A549 (cell line): ENCODE data around the gene LMF1.

Source experiments
- PHF8 ChIP-seq: fragments of 200-600 bp; sonication (generic); IDR thresholded peaks from 2 replicates; pipeline ENCODE4 v1.6.1; 2016; ENCODE audit warnings: low read depth, mild to moderate bottlenecking, antibody characterized with exemption, moderate library complexity, borderline replicate concordance
- TF ChIP-seq, protein P1 (sequence below): fragments of >200 bp; sonication (Bioruptor Twin); formaldehyde crosslinking; IDR thresholded peaks from 3 replicates; pipeline ENCODE4 v1.5.1; 2016

GRCh38 chr16:1000608-1001007 lies 29.8 kb upstream of the LMF1 start:
- TF ChIP-seq PHF8, result no peak
- TF ChIP-seq, protein P1, sequence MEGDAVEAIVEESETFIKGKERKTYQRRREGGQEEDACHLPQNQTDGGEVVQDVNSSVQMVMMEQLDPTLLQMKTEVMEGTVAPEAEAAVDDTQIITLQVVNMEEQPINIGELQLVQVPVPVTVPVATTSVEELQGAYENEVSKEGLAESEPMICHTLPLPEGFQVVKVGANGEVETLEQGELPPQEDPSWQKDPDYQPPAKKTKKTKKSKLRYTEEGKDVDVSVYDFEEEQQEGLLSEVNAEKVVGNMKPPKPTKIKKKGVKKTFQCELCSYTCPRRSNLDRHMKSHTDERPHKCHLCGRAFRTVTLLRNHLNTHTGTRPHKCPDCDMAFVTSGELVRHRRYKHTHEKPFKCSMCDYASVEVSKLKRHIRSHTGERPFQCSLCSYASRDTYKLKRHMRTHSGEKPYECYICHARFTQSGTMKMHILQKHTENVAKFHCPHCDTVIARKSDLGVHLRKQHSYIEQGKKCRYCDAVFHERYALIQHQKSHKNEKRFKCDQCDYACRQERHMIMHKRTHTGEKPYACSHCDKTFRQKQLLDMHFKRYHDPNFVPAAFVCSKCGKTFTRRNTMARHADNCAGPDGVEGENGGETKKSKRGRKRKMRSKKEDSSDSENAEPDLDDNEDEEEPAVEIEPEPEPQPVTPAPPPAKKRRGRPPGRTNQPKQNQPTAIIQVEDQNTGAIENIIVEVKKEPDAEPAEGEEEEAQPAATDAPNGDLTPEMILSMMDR, result no peak
